HUDEP-2 (cell line): ENCODE data around the gene HDAC9.

Experiments
- DNase-seq, 76 experiments: peaks; one replicate each; lab custom pipeline; 2025; ENCODE audit not compliant: unreplicated experiment in 76 of 76; lab: John Stamatoyannopoulos, UW

The HDAC9 gene

DNA sequence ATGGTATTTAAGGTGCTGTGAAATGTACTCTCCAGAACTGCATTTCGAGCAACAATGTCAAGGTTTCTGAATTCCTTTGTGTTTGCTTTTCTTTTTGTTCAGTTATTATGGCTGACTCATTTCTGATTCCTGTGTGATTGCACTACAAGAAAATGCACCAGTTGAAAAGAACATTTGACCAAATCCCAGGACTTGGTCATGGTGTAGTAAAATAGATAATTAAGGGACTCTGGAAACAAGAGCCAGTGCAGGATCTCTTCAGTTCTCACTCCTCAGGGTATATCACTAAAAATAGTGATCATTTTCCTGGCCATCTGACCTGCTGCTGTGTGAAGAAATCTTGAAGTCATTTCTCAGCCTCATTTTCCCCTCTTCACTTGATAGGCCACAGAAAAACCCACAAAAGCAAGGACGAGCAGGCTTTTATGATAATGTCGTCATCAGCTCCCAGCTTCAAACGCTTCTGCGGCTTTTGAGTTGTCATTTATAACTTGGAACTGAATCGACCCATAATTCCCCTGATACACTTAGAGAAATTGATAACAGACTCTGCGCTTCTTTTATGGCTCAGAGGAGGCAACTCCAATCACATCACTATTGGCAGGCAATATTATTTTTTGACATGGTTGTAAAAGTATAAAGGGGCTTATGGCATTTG is 274.7 kb downstream of the HDAC9 start:
- no peak for DNase-seq

DNA sequence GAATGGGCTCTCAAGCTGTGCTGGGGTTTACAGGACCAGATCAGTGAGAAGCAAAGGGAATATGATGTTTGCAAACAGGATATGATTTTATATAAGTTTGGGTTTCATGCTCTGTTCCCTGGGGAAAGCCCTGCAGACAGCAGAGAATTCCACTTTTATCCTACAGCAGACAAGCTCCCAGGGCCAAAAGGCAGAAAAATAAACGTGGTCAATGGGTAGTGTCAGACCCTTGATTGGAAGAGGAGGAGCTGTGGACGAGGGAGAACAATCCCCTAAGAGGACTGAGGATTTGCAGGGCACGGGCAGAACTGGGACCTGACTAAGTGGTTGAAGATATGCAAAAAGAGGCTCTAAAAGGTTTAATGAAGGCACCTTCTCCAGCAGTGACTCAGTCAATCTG is 275.3 kb downstream of the HDAC9 start:
- no peak for DNase-seq

DNA sequence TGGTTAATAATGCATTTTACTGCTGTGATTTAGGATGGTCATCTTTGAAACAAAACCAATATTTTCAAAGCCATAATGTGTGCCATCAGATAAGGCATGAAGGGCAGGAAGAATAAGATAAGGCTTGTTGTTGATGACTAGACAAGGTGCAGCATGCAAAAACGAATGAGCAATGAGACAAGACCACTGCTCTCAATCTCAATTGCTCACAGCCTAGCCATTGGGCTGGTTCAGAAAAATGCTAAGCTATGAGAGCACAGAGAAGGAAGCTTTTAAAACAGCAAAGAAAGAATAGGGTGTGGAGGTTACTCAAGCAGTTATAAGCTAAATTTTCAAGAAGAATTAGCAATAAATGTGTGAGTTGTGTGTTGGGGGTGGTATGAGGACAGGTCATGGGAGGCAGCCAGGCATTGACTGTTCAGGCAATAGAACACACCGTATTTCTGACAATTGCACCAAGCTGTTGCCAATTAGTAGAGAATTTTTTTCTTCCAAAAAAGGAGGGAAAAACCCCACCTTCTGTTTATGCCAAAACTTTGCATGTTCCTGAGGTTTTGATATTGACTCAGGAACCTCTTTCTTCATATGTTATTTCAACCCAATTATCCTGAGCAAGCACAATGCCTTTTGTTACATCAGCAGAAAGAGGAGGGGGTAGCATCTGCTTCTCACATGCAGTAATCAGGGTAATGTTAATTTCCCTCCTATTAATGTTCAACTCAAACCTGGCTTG is 276.5 kb downstream of the HDAC9 start:
- no peak for DNase-seq

DNA sequence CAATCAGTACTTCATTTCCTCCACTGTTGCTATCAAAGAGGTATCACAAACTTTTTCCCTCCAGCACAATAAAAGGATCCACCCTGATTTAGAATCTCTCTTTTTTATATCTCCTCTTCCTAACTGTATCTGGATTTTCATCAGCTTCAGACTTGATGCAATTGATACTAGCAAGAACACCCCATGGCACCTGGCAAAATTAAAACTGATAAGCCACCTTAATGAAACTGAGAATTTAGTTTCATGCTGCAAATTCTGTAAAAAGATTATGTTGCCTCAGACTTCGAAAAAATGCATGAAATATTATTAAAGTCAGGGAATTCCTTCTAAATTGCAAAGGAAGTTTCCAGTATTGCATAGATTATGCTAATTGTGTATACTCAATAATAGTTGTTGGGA is 277.0 kb downstream of the HDAC9 start:
- no peak for DNase-seq

DNA sequence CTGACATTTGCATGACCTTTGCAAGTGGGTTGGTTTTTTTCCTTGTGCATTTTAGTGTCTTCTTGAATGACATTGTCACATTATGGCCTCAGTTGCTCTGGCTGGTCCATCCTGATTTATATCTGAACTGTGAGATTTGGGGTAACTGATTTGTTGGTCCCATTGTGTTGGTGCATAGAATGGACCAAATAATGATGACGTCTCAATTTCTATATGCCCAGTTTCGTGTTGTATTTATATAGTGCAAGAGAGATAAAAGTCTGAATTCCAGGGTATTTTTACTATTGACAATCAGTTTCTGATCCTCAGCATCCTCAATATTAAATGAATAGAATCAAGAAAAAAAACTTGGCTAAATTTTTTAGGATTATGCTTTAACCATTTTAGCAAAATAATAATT is 281.8 kb downstream of the HDAC9 start:
- no peak for DNase-seq

DNA sequence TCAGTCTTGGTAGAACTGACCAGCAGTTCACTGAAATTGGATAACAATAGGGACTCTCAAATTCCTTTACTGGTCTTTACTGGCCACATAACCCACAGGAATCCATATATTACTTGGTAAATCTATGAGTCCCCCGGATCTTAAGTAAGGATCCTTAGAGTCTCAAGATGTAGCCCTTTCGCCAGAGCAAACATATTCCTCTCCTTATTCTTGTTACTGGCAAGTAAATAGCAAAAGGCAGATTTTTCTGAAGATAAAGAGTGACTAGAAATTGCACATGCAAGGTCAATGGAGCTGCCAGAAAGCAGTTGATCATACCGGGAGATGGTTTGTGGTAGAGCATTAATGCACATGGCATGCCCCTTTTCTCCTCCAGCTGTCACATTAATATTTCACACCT is 283.0 kb downstream of the HDAC9 start:
- DNase-seq = no peak

DNA sequence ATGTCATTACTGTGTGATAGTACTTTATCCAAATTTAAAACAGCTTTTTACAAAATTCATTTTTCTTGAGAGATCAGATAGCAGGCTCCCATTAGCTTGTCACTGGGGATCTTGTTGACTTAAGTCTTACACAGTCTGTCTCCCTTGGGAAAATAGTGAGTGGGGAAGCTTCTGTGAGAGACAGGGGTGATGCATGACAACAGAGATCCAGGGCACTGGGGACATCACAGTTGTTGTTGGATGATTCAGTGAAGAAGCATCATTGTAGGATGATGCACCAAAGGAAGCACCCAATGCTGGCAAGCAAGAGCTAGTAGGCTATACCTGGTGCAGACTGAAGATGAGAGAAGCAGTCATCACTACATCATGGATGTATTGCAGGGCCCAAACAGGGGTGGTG is 284.7 kb downstream of the HDAC9 start:
- no peak for DNase-seq

DNA sequence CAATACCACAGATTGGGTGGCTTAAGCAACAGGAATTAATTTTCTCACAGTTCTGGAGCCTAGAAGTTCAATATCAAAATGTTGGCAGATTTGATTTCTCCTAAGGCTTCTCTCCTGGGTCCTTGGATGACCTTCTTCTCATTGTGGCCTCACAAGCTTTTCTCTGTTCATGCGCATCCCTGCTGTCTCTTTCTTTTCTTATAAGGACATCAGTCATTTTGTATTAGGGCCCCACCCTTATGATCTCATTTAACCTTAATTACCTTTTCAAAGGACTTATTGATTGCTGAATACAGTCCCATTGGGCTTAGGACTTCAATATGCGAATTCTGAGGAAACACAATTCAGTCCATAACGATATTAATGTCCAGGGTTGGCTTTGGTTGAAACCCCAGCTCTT is 285.4 kb downstream of the HDAC9 start:
- DNase-seq = no peak

DNA sequence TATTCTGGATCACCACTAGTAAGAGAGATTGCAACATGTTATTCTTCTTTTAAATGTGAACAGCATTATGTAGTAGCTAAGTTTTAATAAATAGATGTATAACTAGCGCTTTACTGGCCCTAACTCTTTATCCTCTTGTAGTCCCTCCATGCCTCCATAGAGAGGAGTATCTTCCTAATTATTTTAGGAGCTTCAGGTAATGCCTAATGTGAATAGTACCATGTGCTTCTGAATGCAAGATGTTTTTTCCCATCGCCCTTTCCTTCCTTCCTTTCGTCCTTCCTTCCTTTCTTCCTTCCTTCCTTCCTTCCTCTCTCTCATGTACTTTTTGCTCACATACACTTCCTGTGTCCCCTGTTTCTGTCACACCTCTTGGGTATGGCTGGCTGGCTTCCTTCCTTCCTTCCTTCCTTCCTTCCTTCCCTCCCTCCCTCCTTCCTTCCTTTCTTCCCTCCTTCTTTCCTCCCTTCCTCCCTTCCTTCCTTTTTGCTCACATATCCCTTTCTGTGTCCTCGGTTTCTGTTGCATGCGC is 290.7 kb downstream of the HDAC9 start:
- no peak for DNase-seq

DNA sequence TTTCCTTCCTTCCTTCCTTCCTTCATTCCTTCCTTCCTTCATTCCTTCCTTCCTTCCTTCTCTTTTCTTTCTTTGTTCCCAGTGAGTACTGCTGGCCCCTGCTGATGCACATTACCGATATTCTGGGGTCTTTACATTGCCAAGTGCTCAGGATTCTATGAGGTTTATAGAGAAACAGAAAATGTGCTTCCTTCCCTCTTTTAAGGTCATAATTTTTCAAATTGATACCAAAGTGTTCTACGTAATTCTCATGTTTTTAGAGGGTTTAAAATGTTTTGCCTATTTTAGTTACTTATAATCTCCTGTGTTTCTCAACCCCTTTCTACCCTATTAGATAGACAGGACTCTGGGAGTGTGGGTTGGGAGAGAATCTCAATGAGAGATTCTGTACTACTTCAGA is 291.2 kb downstream of the HDAC9 start:
- no peak for DNase-seq

DNA sequence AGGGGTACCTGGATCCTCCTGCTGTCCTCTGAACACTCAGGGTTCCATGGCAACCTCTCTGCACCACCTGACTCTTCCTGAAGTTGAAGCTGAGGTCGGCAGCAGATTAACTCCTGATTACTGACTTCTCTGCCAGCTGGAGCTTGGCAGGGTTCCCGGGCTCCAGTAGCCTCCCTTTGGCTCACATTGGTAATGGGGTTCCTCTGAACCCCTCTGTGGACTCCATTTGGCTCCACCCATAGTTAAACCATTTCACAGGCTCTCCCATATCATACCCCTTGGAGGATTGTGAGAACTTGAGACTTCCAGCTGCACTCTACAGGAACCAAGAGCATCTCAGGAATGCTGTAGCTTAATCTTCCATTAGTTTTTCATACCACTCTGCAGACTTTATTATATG is 292.5 kb downstream of the HDAC9 start:
- DNase-seq = no peak

DNA sequence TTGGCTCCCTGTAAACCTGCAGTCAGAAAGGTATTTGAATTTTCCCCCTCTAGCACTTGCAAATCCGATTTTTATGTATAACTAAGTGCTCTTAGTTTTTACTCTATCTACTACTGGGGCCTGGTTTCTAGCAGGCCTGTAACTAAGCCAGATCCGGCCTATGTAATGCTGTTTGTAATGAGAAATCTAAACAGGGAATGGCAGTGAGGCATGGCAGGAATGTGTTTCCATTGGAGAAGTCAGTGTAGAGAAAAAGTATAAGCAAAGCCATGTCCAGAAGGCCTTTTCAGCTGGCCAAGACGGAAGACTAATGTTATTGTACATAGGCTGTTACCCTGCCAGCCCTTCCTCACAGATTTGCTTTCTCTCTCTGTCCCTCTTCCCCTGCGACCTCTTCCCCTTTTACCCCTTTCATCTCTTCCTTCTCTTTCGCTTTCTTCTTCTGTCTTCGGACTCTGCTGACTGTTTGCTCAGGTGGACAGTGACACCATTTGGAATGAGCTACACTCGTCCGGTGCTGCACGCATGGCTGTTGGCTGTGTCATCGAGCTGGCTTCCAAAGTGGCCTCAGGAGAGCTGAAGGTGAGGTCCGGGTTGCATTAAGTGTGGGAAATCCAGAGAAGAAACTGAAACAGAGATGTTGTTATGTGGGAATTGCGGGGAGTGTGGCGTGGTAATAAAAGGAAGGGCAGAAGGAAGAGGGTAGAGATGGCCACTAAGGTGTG is 297.5 kb downstream of the HDAC9 start:
- no peak for DNase-seq

DNA sequence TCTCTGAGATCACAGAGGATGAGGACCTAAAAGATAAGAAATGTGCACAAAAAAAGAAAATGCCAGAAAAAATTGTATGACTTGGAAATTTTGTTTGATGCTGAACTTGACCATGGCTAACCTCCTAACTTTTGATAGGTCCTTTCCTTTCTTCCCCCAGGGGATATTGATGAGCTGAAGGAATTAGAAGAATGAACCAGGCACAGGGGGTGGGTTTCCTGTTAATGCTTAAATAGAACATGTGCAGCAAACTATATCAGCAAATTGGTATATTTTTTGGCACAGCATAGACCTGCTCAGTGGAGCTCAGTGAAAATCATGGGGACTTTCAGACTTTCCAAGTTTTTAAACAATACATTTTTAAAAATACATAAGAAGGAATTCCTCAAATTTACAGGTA is 300.7 kb downstream of the HDAC9 start:
- DNase-seq = no peak

DNA sequence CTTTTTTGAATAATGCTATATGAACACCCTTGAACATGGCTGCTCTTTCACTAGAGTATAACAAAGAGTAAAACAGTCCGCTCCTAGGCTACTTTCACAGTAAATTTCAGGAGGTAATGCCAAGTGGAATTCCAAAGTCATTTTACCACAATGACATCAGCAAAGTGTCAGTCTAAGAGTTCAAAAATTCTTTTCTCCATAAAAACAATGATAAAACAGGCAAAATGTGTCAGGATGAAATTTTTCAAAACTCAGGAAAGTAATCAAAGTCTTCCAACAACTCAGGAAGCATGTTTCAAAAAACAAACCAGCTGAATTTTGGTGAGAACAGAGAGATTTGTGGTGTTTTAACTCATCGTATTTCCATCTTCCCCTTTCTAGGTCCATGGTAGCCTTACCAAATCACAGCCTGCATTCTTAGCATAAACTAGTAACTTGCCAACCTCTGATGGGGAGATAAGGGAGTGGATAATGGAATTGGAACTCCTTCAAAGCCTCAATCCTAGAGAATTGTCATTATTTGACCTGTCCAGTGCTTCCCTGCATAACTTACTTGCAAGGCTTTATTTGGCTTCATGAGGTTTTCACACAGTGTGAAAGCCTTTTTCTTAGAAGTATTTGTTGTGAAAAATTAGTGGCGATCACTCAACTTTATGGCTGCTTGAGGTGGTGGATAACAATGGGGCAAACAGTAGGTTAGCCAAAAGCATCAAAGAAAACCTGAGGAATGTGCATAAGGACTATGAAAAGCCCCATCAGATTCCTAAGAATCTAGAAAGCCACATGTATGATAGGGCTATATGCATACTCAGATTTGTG is 302.7 kb downstream of the HDAC9 start:
- DNase-seq = no peak

DNA sequence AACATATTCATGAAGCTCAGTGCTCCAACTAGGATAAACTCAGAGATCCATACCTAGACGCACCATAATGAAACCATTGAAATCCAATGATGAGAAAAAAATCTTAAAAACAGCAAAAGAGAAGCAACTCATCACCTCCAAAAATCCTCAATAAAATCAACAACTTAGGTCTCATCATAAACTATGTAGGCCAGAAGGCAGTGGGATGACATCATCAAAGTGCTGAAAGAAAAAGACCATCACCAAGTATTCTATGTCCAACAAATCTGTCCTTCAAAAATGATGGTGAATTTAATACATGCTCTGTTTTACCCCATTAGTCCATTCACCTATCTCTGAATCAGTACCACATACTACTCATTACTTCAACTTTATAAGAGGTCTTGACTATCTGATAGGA is 304.4 kb downstream of the HDAC9 start:
- no peak for DNase-seq

DNA sequence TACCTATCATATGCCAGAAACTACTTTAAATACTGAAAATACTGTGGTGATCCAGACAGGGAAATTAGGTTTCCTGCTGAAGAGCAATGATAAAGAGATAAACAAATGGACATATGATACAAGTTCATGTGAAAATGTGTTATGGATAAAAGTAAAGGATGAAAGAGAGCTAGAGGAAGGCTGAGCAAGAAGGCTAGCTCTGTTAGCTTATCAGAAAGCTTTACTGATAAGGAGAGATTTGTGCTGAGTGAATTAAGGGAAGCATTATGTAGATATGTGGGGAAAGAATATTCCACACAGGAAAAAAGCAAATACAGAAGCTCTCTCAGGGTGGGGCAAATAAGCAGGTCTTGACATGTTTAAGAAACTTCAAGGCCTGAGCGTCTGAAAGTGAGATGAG is 308.4 kb downstream of the HDAC9 start:
- no peak for DNase-seq

DNA sequence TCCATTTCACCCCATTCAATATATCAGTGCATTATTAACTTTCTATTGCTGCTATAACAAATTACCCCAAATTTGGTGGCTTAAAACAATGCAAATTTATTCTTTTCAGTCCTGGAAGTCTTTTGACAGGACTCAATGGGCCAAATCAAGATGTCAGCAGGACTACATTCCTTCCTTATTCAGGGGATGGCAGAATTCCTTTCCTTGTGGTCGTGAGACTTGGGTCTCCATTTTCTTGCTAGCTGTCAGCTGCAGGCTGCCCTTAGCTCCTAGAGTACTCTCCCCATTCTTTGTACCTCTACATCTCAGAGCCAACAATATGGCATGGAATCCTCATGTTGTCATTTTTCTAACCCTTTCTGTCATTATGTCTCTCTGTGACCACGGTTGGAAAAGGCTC is 310.6 kb downstream of the HDAC9 start:
- DNase-seq = no peak

DNA sequence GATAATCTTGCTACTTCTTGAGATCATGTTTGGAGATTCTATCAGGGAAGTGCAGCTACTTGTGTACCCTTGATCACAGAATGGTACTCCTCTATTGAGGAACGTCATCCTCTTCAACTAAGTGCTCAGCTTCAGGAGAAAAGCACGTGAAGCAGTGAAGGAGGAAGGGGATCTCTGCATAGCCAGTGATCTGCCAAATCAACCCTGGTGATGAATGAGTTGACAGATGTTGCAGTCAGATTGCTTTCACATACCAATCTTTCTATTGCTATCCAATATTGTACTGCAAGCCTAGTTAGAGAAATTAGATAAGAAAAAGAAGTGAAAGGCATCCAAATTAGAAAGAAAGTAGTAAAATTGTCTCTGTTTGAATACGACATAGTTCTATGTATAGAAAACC is 312.5 kb downstream of the HDAC9 start:
- DNase-seq = no peak

DNA sequence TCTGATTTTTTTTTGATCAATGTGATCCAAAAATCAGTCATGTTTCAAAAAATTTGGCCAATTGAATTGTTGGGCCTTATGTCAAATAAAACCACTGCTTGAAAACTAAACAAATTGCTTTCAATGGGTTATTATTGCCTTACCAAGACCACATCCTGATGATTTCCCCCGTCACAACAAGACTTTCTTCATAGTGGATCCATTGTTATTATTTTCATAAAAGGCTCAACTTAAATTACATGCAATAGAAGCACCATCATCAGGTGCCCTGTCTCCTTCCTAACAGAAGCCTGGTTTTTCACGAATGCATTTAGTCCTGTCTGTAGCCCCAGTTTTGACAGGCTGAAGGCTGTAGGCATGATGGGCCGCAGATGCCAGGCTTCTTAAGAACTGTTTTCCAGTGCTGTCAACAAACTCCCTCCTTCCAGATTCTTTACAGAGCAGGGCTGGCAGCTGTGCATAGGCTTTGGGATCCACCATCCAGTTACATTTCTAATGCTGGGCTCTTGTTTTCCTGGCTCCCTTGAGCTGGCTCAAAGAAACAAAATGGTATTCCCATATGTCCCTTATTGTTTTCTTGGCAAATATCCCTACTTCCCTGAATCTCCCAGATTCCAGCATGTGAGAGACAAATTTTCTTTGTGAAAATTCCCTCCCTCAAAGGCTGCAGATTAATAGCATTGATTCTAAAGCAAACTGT is 319.9 kb downstream of the HDAC9 start:
- no peak for DNase-seq

DNA sequence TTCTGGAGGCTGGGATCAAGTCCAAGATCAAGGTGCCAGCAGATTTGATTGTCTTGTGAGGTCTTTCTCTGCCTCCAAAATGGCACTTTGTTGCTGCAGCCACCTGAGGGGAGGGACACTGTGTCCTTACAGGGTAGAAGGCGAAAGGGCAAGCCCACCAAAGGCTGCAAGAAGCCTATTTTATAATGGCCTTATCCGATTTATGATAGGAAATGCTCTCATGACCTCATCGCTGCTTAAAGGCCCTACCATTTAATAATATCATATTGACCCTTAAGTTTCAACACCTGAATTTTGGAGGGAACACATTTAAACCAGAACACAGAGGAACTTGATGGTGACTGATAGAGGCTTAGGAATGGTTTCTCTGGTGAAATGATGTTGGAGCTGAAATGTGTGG is 325.4 kb downstream of the HDAC9 start:
- DNase-seq = no peak
